Inflammatory macrophage treated with lipopolysaccharide for 4 hours (primary cell): ENCODE data around the gene GJA1.
"Not testable (repeated sequence)": the region's sequence is repeated elsewhere in the genome, so short reads cannot be mapped to it uniquely, and the experiment has no call there.

ENCODE experiments used
- DNase-seq: peaks from one replicate; pipeline ENCODE4 v3.0.0-alpha.2; 2020

Gene GJA1

GRCh38 chr6:121437851-121438651, 2.6 kb downstream of the GJA1 start:
- no peak for DNase-seq

- no peak for DNase-seq
These were observed 3.4 kb downstream of the GJA1 start for GRCh38 chr6:121438869-121439268.

- DNase-seq = no peak
These were observed 4.0 kb downstream of the GJA1 start for GRCh38 chr6:121439475-121439874.

GRCh38 chr6:121439926-121440325, 4.5 kb downstream of the GJA1 start:
- no peak for DNase-seq

GRCh38 chr6:121441477-121441876, 6.0 kb downstream of the GJA1 start:
- no peak for DNase-seq

- DNase-seq = no peak
These were observed 7.1 kb downstream of the GJA1 start for GRCh38 chr6:121442576-121442975.

GRCh38 chr6:121443971-121444541, 8.6 kb downstream of the GJA1 start:
- DNase-seq = peak; percentile 12

GRCh38 chr6:121446705-121447104, 11.3 kb downstream of the GJA1 start:
- DNase-seq = not testable (repeated sequence)

GRCh38 chr6:121447746-121448145, 12.3 kb downstream of the GJA1 start:
- not testable (repeated sequence) for DNase-seq

GRCh38 chr6:121448528-121448927, 13.1 kb downstream of the GJA1 start:
- DNase-seq = not testable (repeated sequence)

GRCh38 chr6:121449331-121449730, 13.9 kb downstream of the GJA1 start:
- DNase-seq = no peak

- no peak for DNase-seq
These were observed 14.8 kb downstream of the GJA1 start for GRCh38 chr6:121450242-121450641.

GRCh38 chr6:121451250-121451649, 15.8 kb downstream of the GJA1 start:
- no peak for DNase-seq

- no peak for DNase-seq
These were observed 17.7 kb downstream of the GJA1 start for GRCh38 chr6:121453191-121453590.

GRCh38 chr6:121460170-121460569, 24.7 kb downstream of the GJA1 start:
- DNase-seq = no peak

GRCh38 chr6:121463087-121463486, 27.6 kb downstream of the GJA1 start:
- no peak for DNase-seq

- DNase-seq = no peak
These were observed 29.7 kb downstream of the GJA1 start for GRCh38 chr6:121465101-121465500.

- DNase-seq = no peak
These were observed 44.1 kb downstream of the GJA1 start for GRCh38 chr6:121479486-121480098.

GRCh38 chr6:121480099-121480713, 44.8 kb downstream of the GJA1 start:
- DNase-seq = no peak

GRCh38 chr6:121482004-121482693, 46.7 kb downstream of the GJA1 start:
- no peak for DNase-seq

- DNase-seq = no peak
These were observed 47.3 kb downstream of the GJA1 start for GRCh38 chr6:121482751-121483150.

- no peak for DNase-seq
These were observed 49.9 kb downstream of the GJA1 start for GRCh38 chr6:121485359-121485811.

GRCh38 chr6:121491576-121491975, 56.1 kb downstream of the GJA1 start:
- DNase-seq = no peak
